Activated CD4-positive, alpha-beta T cell treated with anti-CD3 and anti-CD28 coated beads for 24 hours (primary cell): Measurements from ENCODE around the gene SIK3.
"Not testable (repeated sequence)": the region's sequence is repeated elsewhere in the genome, so short reads cannot be mapped to it uniquely, and the experiment has no call there.

Experiments
- DNase-seq, 2 donors: peaks; one replicate each; pipeline ENCODE4 v3.0.0-alpha.2; 2020; ENCODE audit warnings: low read depth in 2 of 2

The SIK3 gene

DNA sequence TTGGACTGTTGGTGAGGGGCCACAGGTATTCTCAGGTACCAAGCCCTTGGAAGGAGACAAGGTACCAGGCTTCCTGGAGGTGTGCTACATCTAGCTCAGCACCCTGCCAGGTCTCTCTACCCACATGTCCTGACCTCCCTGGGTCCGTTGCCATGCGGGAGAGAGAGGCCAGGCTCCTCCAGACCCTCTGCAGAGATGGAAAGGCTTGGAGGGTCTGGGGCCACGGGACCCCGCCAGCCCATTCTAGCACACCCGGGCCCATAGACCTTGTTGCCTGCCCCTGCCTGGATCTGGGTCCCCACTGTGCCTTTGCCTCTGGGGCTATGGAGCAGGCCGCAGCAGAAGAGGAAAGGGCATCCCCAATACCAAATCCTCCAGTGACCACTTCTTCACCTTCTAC is 270.8 kb downstream of the SIK3 start:
- no peak for DNase-seq

DNA sequence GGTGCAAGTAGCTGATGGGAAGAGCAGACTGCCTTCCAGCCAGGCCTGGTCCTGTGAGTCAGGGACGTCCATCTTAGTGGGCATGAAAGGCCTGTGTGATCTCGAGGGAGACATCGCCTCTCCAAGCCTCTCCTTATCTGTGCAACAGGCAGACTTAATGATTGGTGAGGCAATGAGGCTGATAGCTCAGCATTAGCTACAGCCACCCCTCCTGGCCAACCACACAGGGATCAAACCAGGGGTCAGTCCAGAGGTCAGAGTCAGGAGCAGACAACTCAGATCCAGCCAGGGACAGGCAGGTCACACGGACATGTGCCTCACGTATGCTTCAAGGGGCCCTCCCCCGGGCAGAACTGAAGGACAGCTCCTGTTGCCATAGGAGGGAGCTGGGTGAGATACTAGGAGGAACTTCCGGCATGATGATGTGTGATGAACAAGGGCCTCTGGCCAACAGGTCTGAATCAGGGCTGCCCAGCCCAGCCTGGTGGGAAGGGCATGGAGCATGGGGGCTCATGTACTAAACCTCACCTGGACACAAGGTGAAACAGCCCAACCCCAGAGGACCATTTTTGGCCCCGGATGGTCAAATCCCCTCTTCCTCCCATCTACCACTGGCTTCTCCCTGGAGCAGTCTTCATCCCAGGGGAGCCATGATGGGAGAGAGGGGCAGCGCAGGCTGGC is 271.3 kb downstream of the SIK3 start:
- DNase-seq: no peak

DNA sequence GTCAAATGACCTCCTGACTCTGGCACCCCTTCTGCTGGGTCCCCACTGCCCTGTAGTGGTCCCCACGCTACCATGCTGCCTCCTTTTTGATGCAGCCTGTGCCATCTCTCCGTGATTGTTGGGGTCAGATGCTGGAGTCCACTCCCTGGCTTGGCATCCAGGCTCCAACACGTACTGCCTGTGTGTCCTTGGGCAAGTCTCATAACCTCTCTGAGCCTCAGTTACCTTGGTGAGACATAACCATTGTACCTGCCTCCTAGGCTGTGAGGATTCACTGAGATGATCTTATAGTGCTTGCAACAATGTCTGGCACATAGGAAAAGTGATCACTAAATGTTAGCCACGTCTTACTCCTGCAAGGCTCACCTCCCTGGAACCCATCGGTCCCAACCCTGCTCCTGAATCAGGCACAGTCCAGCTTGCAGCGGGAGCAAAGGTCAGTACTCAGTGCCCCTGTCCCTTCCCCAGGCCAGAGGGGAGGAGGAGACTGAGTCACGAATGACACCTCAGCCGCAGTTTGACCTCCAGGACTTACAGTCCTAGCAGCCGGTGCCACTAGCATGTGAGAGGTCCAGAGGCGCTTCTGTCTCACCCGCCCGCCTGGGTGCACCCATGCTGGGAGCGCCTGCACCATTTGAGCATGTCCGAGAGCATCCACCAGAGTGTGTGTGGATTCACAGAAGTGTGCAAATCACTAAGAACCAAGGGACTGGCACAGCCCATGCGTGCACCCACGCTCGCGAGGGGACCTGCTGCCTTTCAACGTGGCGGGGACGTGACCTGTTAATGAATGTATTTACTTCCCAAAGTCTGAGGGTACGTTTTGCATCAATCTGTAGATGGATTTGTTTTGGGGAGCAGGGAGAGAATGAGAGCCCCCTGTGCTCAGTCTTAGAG is 272.1 kb downstream of the SIK3 start:
- no peak for DNase-seq

DNA sequence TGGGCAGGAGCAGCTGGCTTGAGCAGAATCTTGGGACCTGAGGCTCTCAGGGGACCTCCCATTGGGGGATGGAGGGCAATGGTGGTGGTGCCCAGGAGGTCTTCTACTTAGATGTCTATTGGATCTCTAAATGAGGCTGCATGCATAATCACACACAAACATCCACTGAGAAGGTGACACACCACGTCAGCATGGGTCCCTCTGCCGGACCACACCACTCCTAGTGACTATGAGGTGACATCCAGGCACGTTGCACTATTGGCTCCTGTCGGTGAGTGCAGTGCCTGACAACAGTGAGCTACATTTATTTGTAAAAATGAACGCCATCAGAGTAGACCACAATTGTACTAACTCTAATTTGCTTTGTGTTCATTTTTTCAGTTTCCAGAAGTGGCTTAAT is 272.8 kb downstream of the SIK3 start:
- DNase-seq: no peak

DNA sequence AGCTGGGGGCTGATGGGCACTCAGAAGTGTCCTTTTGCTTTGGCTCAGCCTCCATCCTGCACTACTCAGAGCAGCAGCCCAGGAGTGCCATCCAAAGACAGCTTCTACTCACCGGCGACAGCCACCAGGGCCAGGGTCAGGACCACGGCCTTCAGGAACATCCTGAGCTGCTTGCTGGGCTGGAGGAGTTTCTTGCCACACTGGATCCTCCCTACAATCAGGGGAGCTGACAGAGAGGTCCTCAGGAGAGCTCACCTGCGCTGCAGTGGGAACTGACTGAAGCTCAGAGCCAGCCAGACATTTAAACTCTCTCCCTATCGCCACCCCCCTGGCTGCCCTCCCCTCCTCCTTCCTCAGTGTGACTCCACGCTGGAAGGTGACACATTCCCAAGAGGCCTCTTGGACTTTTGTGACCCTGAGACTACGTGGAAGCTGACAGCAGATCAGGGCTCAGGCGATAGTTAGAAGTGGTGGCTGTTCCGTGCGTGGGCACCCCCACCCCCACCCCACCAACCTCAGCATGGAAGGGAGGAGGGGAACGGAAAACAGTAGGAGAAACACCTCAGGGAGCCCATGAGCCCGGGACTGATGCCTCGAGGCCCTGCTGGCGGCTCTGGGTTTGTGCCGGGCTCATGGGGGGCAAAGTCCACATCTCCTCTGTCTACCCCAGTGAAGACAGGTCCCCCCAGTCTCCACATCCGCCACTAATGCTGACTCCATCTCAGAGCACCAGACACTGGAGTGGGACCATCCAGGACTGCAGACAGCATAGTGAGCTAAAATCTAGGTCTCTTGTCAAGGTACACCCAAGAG is 275.0 kb downstream of the SIK3 start, which contains the start of gene APOA4:
TSS of gene APOA4 (minus strand) at position 274 of the 813 bp plus-strand sequence. CDS start at position 161, 113 bp downstream.
- no peak for DNase-seq

DNA sequence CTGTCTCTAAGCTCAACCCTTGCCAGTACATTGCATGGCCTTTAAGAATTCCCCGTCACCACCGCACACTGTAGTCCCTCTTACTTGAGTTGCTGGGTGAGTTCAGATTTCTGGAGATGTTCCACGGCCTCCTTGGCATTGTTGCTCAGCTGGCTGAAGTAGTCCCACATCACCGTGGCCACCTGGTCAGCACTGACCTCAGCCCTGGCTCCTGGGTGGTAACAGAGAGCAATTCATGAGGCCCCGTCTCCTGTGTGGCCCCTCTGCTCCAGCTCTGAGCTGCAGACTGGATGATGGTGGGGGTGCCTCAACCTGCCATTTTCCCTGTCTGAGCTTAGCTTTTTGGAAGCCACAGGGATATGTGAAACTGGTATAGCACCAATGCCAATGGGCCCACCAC is 275.7 kb downstream of the SIK3 start:
- DNase-seq: no peak

DNA sequence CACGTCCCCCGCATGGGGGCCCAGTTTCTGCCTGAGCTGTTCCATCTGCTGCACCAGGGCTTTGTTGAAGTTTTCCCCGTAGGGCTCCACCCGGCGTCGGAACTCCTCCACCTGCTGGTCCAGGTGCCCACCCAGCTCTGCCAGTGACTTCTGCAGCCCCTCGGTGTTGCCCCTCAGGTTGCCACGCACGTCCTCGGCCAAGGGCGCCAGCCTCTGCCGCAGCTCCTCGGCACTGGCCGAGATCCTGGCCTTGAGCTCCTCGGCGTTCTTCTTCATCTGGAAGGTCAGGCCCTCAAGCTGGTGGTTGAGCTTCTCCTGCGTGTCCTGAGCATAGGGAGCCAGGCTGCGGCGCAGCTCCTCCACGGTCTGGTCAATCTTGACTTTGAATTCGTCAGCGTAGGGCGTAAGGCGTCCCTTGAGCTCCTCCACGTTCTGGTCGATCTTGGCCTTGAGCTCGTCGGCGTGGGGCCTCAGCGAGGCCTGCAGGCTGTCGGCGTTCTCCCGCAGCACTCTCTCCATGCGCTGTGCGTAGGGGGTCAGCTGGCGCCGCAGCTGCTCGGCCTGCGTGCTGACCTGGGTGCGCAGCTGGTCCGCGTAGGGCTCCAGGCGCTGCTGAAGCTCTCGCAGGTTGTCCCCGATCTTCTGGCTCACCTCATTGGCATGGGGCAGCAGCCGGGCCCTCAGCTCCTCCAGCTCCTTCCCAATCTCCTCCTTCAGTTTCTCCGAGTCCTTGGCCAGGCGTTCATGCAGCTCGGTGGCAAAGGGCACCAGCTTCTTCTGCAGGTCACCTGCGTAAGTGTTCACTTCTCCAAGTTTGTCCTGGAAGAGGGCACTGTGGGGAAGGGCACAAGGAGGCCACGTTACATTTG is 276.9 kb downstream of the SIK3 start:
- no peak for DNase-seq

DNA sequence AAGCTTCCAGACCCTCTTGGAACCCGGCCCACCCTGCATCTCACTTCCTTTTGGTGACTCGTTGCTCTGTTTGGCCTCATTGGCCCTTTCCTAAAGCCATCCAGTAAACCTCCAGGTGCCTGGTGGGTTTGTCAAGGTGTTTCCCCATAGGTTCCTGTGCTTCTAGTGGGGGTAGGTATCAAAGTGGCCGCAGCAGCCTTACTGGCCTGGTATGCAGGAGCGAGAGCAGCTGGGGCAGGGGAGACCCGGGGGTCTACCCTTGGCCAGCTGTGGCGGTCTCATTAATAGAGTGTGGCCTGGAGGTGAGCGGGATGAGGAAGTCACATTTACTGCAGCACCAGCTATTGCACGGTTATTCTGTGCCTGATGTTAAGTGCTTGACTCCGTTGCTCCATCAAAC is 279.2 kb downstream of the SIK3 start:
- DNase-seq: no peak

DNA sequence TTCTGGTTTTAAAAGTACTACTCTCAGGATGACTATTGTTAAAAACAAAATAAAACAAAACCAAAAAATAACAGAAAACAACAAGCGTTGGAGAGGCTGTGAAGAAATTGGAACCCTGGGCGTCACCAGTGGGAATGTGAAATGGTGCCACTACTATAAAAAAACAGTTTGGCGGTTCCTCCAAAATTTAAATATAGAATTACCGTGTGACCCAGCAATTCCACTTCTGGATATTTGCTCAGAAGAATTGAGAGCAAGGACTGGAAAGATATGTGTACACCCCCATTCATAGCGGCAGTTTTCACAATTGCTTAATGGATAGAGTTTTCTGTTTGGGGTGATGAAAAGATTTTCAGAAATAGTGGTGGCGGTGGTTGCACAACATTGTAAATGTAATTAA is 283.7 kb downstream of the SIK3 start:
- DNase-seq: no peak

DNA sequence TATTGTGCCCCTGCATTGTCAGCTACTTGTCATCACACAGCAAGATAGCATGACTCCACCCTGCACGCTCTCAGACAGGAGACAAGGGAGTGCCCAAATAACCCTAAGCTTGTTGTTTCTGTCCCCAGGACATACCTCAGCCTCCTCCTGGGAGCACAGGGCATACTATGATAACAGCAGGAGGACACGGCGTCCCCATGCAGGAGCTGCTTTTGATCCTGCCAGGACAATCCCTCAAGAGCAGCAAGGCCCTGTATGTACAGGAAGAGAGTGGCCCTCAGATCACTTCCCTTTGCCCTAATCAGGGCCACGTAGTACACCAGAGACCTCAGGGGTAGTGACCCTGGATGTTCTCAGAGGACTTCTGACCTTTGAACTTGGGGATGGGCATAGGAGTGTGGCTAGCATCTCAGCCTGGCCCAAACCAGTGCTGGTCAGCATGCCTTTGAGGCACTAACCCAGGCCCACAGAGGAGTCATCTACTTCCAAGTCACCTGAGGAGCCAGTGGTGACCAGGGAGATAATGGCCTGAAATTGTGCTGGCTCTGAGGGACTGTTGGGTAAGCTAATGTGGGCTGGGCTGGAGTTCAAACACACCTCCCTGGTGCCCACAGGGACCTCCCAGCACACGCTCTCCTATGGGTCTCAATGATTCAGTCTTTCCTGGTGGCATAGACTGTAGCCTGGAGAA is 284.3 kb downstream of the SIK3 start:
- DNase-seq: no peak

DNA sequence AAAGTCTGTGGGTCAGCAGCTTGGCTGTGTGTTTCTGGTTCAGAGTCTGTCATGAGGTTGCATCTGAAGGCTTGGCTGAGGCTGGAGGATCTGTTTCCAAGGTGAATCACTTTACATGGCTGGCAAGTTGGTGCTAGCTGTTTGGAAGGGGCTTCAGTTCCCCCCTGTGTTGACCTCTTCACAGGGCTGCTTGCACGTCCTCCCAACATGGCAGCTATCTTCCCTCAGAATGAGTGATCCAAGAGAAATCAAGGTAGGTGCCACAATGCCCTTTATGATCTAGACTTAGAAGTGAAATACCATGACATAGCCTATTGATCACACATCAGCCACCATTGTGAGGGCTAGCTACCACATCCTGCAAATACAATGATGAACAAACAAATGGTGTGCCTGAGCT is 285.1 kb downstream of the SIK3 start:
- DNase-seq: no peak

DNA sequence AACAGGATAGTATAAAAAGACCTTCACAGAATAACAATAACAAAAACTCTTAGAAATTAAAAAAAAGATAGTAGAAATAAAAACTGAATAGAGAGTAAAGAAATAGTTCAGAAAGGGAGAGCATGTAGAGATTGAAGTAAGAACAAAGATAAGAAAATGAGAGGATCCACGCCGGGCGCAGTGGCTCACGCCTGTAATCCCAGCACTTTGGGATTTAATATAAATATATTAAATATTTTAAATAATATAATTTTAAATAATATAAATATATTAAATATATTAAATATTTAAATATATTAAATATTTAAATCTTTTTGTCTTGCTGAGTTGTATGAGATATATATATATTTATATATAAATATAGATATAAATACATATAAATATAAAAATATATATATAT is 286.1 kb downstream of the SIK3 start:
- no peak for DNase-seq

DNA sequence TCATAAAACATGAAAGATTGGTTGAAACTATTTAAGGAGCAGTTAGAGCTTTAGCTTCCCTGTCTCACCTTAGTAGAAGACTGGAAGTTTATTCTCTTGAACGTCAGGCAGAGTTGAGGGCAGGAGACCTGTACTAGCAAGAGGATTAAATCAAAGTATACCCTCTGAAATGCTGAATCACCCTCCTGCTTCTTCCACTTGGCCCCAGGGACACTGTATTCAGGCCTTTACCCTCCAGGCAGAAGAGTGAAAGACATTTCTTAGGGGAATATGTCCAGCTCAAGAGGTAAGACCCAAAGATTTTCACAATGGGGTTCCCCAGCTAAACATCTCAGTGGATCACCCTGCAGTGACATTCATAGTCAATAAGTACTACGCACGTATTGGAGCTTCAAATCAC is 287.0 kb downstream of the SIK3 start:
- no peak for DNase-seq

DNA sequence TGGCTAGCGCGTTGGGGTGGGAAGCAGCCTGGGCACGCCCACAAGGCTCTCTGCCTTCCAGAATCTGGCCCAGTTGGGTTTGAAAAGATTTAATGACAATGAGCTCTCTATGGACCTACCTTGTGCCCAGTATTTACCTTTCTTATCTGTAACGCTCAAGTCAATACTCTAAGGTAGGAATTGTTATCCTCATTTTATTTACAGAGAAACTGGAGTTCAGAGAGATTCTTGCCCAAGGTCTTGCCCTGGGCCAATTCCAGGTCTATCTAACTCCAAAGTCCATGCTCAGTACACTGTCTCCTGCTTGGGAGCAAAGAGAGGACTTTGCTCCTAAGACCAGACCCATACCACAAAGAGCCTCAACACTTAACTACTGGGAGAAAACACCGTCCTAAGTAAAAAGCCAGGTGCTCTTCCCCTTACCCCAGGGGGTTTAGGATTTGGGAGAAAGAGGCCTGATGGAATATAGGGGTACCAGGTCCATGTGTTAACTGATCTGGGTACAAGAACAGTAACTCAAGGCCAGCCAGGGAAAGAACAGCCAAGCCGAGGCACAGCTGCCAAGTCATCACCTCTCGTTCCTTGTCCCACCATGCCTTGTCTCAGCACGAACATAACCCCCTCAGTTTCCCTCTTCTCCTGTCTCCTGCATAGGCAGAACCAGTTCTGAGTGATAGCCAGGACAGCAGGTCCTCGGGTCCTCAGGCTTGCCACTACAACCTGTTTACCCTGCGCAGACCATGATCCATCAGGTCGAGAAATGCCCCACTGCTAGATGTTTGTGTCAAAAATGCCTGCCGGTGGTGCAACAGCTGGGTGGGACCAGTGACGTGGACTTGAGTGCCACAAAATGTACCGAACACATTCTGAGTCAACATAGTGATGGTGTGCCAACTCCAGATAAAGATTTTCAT is 289.7 kb downstream of the SIK3 start:
- DNase-seq: no peak

DNA sequence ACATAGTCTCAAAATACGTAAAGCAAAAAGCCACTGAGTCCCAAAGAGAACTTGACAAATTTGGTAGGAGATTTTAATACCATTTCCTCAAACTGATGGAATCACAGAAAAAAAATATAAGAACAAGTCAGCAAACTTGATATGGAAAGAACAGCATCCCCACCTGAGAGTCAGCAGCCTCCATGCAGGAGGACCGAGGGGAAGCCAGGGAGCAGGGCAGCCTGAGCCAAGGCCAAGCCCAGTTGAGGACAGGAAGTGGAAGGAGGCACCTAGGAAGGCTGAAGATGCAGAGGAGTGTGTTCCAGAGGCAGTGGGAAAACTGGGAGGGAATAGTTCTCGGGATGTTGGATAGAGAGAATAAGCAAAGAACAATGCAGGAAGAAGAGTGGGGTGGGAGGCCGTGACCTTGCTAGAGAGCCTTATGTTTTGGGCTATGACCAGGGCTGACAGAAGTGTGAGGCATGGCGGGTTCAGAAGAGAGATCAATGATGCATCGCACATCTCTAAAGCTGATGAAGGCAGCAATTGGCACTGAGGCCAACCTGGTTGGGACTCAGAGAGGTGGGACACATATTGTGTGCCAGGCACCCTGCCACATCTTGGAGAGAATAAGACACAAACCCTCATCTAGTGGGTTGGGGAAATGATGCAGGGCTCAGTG is 290.5 kb downstream of the SIK3 start:
- DNase-seq: no peak

DNA sequence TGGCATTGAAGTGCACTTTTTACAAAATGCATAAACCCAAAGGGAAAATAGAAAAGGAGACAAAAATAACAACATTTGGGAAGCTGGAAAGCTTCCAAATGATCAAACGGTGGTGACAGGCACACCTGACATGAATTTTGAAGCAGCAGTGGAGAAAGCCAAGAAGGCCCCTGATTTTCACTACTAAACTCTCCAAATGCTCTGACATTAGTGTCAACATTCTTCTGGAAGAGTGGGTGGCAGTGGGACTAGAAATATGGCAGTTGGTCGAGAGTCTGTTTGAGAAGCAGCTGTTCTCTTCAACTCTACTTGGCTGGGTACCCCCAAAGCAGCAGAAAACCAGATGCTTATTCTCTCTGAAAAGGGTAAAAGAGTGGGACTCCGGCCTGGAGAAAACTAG is 294.2 kb downstream of the SIK3 start:
- DNase-seq: no peak

DNA sequence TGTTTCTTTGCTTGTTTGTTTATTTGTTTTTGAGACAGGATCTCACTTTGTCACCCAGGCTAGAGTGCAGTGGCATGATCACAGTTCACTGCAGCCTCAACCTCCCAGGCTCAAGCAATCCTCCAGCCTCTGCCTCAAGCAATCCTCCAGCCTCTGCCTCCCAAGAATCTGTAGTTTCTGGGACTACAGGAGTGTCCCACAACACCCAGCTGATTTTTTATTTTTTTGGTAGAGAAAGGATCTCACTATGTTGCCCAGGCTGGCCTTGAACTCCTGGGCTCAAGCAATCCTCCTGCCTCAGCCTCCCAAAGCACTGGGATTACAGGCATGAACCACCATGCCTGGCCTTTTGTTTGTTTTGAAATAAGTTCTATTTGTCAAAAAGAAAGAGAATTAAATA is 296.6 kb downstream of the SIK3 start:
- DNase-seq: not testable (repeated sequence)

DNA sequence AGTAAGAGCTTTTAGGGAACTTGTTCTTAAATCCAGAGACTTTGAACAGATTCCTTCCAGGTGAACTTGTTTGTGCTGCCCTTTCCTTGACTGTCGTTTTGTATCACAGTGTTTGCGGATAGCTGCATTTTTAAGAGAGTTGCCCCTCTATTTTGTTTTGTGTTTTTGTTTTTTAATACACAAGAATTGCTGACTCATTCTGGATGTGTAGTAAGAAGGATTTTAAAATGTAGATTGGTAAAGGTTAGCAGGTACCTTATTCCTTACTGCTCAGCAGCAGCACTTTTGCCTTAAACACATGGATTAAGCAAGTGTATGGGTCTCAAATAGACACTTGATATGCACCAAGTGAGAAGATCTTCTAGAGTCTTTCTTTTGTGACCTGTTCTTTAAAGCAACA is 297.6 kb downstream of the SIK3 start:
- DNase-seq: no peak

DNA sequence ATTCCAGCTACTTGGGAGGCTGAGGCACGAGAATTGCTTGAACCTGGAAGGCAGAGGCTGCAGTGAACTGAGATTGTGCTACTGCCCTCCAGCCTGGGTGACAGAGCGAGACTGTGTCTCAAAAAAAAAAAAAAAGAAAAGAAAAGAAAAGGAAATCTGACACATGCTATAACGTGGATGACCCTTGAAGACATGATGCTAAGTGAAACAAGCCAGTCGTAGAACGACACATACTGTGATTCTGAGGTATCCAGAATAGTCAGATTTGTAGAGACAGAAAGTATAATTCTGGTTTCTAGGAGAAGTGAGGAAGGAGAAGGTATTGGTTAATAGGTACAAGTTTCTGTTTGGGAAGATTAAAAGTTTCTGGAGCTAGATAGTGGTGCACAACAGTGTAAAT is 299.9 kb downstream of the SIK3 start:
- DNase-seq: no peak
